ENCODE data around the gene DEUP1.

- TF ChIP-seq, protein P1, sequence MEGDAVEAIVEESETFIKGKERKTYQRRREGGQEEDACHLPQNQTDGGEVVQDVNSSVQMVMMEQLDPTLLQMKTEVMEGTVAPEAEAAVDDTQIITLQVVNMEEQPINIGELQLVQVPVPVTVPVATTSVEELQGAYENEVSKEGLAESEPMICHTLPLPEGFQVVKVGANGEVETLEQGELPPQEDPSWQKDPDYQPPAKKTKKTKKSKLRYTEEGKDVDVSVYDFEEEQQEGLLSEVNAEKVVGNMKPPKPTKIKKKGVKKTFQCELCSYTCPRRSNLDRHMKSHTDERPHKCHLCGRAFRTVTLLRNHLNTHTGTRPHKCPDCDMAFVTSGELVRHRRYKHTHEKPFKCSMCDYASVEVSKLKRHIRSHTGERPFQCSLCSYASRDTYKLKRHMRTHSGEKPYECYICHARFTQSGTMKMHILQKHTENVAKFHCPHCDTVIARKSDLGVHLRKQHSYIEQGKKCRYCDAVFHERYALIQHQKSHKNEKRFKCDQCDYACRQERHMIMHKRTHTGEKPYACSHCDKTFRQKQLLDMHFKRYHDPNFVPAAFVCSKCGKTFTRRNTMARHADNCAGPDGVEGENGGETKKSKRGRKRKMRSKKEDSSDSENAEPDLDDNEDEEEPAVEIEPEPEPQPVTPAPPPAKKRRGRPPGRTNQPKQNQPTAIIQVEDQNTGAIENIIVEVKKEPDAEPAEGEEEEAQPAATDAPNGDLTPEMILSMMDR (IDR thresholded peaks at IDR 0.05; ENCODE audit: borderline replicate concordance, extremely low read depth, low read length, poor library complexity, severe bottlenecking), result no peak
- TF ChIP-seq EZH2 (IDR thresholded peaks at IDR 0.05; ENCODE audit: borderline replicate concordance, low read depth, low read length, severe bottlenecking), result no peak
Observed at GRCh38 chr11:93295921-93296575, 34.5 kb upstream of the DEUP1 start.

Data from DND-41 (cell line).